Skeletal muscle tissue (tissue), 4 donors: Measurements from ENCODE around the gene ANKS3. TPM values are rescaled to one million over a fixed set of nuclear protein-coding genes. Genes with fewer than 3 reads are reported as not detected.

Experiments
- H3K27ac ChIP-seq: one replicate; pipeline ENCODE4 v1.7.0; 2013; ENCODE audit warnings: mild to moderate bottlenecking, low read depth, low read length, inconsistent platforms
- H3K27me3 ChIP-seq, 3 donors: one replicate each; pipeline ENCODE4 v1.7.0; 2013; ENCODE audit warnings: low read length in 3 of 3; ENCODE audit not compliant: control insufficient read depth in 3 of 3, insufficient read depth in 3 of 3
- H3K36me3 ChIP-seq, 3 donors: one replicate each; pipeline ENCODE4 v1.7.0; 2013; ENCODE audit warnings: low read length in 3 of 3; ENCODE audit not compliant: control insufficient read depth in 3 of 3, insufficient read depth in 3 of 3
- H3K4me1 ChIP-seq, 3 donors: one replicate each; pipeline ENCODE4 v1.7.0; 2013; ENCODE audit warnings: low read length in 3 of 3, mild to moderate bottlenecking in 3 of 3; ENCODE audit not compliant: control insufficient read depth in 3 of 3, insufficient read depth in 3 of 3
- H3K4me3 ChIP-seq, 3 donors: one replicate each; pipeline ENCODE4 v1.7.0; 2013; ENCODE audit warnings: low read length in 3 of 3
- H3K9ac ChIP-seq, 3 donors: one replicate each; pipeline ENCODE4 v1.7.0; 2013; ENCODE audit warnings: low read length in 3 of 3, mild to moderate bottlenecking in 3 of 3, moderate library complexity in 2 of 3, low read depth in 1 of 3
- H3K9me3 ChIP-seq, 3 donors: one replicate each; pipeline ENCODE4 v1.7.0; 2013; ENCODE audit warnings: low read length in 3 of 3; ENCODE audit not compliant: control insufficient read depth in 3 of 3
- total RNA-seq: library from RNA; depleted of rRNA; stranded (reverse); fragments of >200 nt; gene quantifications from one replicate; pipeline ENCODE4 v1.2.3, GENCODE V29; 2014
- donor health status: Osteomylitis.

Gene ANKS3
- total RNA-seq, 1 donor from 2014 or later = 15.1 TPM

- peaks cover 4 to 12% (median 8%) of the 10 kb centered on the region in 3 donors for H3K4me1 ChIP-seq
- no peaks in the 10 kb centered on the region for H3K9me3 ChIP-seq
- no peak overlapping the region for H3K4me3 ChIP-seq
- H3K27me3 ChIP-seq = no peaks in the 10 kb centered on the region
- no peak overlapping the region for H3K9ac ChIP-seq
- no peak overlapping the region for H3K27ac ChIP-seq
- peaks cover 39 to 51% (median 41%) of the 10 kb centered on the region in 3 donors for H3K36me3 ChIP-seq
These were observed 52.5 kb downstream of the ANKS3 start for GRCh38 chr16:4681471-4682083.

- peak overlapping the region in 1 of 3 donors; percentile 25 for H3K9ac ChIP-seq
- H3K27ac ChIP-seq = peak overlapping the region; percentile 36
- peaks cover 35 to 51% (median 47%) of the 10 kb centered on the region in 3 donors for H3K36me3 ChIP-seq
- H3K27me3 ChIP-seq = no peaks in the 10 kb centered on the region
- H3K4me1 ChIP-seq = peaks cover 4 to 15% (median 12%) of the 10 kb centered on the region in 3 donors
- no peak overlapping the region for H3K4me3 ChIP-seq
- no peaks in the 10 kb centered on the region for H3K9me3 ChIP-seq
These were observed 53.2 kb downstream of the ANKS3 start for GRCh38 chr16:4680673-4681470.

GRCh38 chr16:4679850-4680636 lies 54.0 kb downstream of the ANKS3 start:
- Histone ChIP-seq H3K27me3 (no peaks in the 10 kb centered on the region), H3K4me1 (peaks cover 4 to 15% (median 10%) of the 10 kb centered on the region in 3 donors), H3K9me3 (no peaks in the 10 kb centered on the region), H3K9ac (peak overlapping the region in 1 of 3 donors; percentile 50), H3K27ac (peak overlapping the region; percentile 36), H3K36me3 (peaks cover 32 to 52% (median 50%) of the 10 kb centered on the region in 3 donors), H3K4me3 (peak overlapping the region in 1 of 3 donors; percentile 35)

- Histone ChIP-seq H3K4me3 (no peak overlapping the region), H3K27me3 (no peaks in the 10 kb centered on the region), H3K9ac (peak overlapping the region in 1 of 3 donors; percentile 16), H3K9me3 (no peaks in the 10 kb centered on the region), H3K4me1 (peaks cover 3 to 15% (median 4%) of the 10 kb centered on the region in 3 donors), H3K36me3 (peaks cover 29 to 46% (median 45%) of the 10 kb centered on the region in 3 donors), H3K27ac (peak overlapping the region; percentile 36)
These were observed 54.8 kb downstream of the ANKS3 start for GRCh38 chr16:4679156-4679849.

GRCh38 chr16:4678596-4678995 lies 55.5 kb downstream of the ANKS3 start:
- no peaks in the 10 kb centered on the region for H3K27me3 ChIP-seq
- no peak overlapping the region for H3K4me3 ChIP-seq
- H3K9ac ChIP-seq = peak overlapping the region in 1 of 3 donors; percentile 40
- no peak overlapping the region for H3K27ac ChIP-seq
- H3K4me1 ChIP-seq = peaks cover 0 to 16% (median 4%) of the 10 kb centered on the region in 3 donors
- peaks cover 25 to 42% (median 42%) of the 10 kb centered on the region in 3 donors for H3K36me3 ChIP-seq
- no peaks in the 10 kb centered on the region for H3K9me3 ChIP-seq

GRCh38 chr16:4677994-4678393 lies 56.1 kb downstream of the ANKS3 start:
- no peak overlapping the region for H3K27ac ChIP-seq
- H3K4me3 ChIP-seq = no peak overlapping the region
- H3K9me3 ChIP-seq = no peaks in the 10 kb centered on the region
- no peaks in the 10 kb centered on the region for H3K27me3 ChIP-seq
- no peak overlapping the region for H3K9ac ChIP-seq
- peaks cover 0 to 22% (median 6%) of the 10 kb centered on the region in 3 donors for H3K4me1 ChIP-seq
- peaks cover 28 to 45% (median 40%) of the 10 kb centered on the region in 3 donors for H3K36me3 ChIP-seq

GRCh38 chr16:4677390-4677789 lies 56.7 kb downstream of the ANKS3 start:
- Histone ChIP-seq H3K4me3 (no peak overlapping the region), H3K27ac (peak overlapping the region; percentile 19), H3K9ac (peak overlapping the region in 1 of 3 donors; percentile 50), H3K36me3 (peaks cover 26 to 41% (median 35%) of the 10 kb centered on the region in 3 donors), H3K4me1 (peaks cover 0 to 27% (median 9%) of the 10 kb centered on the region in 3 donors), H3K27me3 (no peaks in the 10 kb centered on the region), H3K9me3 (no peaks in the 10 kb centered on the region)

- H3K27me3 ChIP-seq = no peaks in the 10 kb centered on the region
- no peaks in the 10 kb centered on the region for H3K9me3 ChIP-seq
- H3K36me3 ChIP-seq = peaks cover 20 to 36% (median 29%) of the 10 kb centered on the region in 3 donors
- H3K27ac ChIP-seq = peak overlapping the region; percentile 19
- peak overlapping the region in 1 of 3 donors; percentile 50 for H3K9ac ChIP-seq
- H3K4me3 ChIP-seq = no peak overlapping the region
- H3K4me1 ChIP-seq = peaks cover 0 to 30% (median 13%) of the 10 kb centered on the region in 3 donors
These were observed 57.2 kb downstream of the ANKS3 start for GRCh38 chr16:4676831-4677230.
